Fibroblast of skin of right quadriceps (primary cell): Measurements from ENCODE around the gene CTDSPL.

Experiments
- DNase-seq: peaks from one replicate; pipeline ENCODE4 v3.0.0-alpha.2; 2013

The CTDSPL gene

DNA sequence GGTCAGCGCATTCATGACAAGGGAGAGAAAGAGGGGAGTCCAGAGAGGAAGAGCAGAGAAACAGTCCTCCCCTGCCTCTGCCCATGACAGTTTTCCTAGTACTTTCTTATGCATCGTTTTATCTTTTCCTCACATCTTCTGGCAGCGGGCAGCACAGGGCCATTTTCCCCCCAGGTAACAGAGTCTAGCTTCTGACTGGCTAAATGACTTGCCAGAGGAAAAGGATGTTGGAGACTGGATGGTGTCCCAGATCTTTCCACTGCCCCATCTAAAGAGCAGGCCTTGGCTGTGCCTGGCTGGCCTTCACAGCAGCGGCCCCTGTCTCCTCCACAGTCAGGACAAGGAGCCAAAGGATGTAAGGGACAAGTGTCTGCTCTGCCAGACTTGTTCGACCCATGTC is 59.3 kb downstream of the CTDSPL start:
- DNase-seq, result no peak

DNA sequence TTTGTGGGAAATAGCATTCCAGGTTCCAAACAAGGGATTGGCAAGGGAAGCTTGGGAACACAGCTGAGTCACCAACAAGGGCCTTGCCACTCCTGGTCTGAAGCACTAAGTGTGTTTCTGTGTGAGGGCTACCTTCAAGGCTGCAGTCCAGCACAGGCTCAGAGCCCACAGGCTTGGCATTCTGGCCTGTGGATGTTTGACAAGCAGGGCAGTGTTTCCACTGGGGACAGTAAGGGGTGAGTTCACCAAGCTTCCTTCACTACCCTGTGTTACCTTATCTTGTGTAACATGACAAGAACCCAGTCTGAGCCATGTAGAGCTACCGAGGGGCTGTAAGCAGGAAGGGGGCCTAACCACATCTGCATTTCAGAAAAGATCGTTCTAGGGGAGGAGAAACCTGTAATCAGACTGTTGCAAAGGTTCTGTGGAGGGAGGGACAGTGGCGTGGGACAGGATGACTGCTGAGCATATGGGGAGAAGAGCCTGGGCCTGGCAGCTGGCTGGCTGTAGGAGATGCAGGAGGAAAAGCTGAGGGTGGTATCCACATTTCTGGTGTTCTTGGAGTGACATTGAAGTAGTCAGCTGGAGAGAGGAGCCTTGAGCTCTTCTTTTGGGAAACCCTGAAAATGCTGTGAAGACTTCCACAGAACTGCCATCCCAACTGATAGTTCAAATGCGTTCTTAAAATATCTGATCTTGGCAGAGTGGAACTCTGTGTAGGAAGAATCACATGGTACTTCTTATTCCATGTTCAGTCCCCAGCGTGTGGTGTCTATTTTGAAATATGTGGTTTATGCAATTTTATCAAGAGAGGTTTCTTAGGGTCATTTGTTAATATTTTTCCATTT is 61.3 kb downstream of the CTDSPL start:
- peak; percentile 49 for DNase-seq

DNA sequence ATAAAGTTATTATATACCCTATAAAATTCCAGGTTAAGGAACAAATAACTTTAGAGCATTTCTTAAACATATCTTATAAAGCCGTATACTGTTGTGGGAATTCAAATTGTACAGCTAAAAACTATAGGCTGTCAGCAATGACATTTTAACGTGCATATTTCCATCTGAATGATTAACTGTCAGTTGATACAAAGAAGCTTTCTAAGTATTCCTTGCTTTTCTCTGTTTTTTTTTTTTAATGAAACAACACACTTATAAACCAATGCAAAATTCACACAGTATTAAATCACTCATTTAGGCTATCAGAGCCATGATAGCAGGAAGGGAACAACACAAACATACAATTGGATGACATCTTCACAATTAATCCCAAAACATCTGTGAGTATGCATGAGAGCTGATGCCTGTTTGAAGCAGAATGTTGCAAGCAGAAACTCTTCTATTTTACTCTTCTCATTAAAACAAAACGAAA is 61.9 kb downstream of the CTDSPL start:
- no peak for DNase-seq

DNA sequence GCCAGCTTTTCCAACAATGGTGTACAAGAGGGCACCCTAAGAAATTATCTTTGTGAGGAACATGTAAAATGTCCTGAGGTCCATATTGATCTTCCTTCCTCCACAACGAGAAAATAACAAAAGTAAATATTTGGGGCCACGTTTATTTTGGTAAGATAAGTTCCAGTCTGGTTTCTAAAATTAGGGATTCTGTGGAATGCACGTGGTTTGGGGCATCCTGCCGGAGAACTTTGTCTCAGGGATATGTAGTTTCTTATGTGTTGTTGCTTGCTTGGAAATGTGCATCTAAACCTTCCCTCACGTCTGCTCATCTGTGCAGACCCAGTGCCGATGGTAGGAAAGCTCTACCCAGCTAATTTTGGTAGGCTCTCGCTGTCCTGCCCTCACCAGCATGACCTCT is 62.8 kb downstream of the CTDSPL start:
- no peak for DNase-seq

DNA sequence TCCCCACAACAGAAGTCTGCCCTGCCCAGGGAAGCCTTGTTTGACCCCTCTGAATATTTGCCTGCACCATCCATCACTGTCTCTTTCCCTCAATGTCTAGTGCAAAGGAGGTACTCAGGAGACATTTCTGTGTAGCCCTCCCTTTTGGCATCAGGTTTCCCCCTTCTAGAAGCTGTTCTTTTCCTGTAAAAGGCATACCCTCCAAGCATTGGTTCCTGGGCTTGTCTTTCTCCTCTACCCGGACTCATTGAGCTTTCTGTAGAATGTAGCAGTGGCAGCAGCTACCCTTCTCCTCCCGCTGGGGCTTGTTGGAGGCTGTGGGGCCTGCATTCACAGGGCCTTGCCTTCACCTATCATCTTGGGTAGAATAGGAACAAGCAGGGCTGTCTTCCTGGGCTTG is 63.5 kb downstream of the CTDSPL start:
- DNase-seq, result no peak

- DNase-seq, result no peak
Observed at GRCh38 chr3:37926611-37927010, 64.9 kb downstream of the CTDSPL start.

DNA sequence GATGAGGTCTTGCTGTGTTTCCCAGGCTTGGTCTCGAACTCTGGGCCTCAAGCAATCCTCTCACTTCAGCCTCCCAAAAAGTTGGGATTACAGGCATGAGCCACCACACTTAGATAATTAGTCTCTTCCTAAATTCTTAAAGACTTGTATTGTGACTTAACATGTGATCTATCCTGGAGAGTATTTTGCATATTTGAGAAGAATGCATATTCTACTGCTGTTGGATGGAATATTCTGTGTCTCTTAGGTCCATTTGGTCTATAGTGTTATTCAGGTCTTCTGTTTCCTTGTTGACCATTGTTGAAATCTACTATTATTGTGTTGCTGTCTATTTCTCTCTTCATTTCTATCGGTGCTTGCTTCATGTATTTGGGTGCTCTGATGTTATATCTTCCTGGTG is 68.8 kb downstream of the CTDSPL start:
- DNase-seq, result no peak

- DNase-seq, result no peak
Observed at GRCh38 chr3:37932505-37932904, 70.8 kb downstream of the CTDSPL start.

DNA sequence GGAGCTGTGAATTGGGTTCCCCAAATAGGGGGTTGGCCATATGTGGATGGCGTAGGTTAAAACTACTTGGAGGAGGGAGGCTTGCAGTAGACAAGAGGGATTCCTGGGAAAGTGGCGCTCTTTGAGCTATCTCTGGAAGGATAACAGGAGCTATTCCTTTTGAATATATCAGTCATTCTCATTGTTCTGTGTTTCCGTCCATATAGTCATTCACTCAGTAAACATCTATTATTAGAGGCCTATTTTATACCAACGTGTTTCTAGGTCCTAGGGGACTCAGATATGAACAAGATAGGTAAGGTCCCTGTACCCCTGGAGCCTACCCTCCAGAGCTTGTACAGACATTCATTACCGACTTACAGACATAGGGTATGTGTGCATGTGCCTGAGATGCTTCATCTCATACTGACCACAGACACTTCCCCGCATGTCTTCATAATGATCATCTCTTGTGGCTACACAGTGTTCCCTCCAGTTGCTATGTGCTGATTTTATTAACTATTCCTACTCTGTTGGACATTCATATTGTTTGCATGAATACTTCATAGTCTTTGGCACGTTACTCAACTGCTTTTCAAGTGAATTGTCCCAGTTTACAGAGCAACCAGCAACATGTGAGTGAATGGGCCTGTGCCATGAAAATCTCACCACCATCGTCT is 73.1 kb downstream of the CTDSPL start:
- no peak for DNase-seq

- DNase-seq, result no peak
Observed at GRCh38 chr3:37935290-37935668, 73.6 kb downstream of the CTDSPL start.

DNA sequence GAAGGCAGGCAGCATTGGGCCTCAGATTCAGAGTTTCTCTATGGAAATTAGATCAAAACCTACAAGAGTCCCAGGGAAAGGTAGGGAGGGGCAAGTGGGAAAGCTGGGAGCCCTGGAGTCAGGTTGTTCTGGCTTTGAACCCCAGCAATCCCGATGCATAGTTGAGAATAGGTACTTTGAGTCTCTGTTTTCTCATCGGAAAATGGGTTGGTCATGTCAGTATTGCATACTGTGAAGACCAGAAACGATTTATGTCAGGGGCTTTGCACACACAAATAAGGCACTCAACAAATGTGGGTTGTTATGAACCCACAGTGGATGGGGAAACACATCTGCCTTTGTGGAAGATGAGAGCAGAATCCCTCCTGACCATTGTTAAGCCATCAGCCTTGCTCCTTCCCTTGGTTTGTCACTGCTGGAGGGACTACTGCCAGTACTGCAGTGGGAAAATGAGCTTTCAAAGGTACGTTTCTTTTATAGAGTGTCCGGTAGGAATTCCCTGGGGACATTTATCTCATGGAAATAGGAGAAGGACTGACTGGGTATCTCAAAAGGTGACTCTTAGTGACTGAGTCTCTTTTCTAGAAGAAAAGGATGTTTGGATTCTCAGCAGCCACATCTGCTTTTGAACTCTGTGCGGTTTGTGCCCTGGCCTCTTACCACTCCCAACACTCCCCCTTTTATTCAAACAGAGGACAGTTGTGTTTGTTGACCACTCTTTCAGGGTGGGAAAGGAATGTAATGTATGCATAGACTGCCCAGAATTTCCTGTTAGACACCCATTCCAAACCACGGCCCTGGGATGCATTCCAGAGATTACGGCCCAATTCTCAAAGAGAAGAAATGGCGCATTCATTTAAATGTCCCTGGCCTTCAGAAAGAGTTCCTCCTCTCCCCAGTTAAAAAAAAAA is 74.3 kb downstream of the CTDSPL start:
- DNase-seq, result peak; percentile 96

- no peak for DNase-seq
Observed at GRCh38 chr3:37937156-37937555, 75.5 kb downstream of the CTDSPL start.

DNA sequence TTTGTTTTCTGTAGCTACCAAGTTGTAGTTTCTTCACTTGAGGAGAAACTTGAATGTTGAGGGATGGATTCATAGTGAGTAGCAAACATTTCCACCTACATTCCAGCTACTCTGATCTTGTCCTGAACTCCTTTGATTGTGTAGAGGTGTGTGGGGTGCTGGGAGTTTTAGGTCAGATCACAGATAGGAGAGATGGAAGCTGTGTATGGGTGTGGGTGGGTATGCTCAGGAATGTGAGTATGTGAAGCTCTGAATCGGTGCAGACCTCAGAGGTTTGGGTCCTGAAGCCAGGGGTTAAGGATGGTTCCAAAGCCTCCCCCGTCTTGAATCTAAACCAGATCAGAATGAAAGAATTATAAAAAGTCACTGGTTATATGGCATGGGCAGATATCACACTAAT is 76.3 kb downstream of the CTDSPL start:
- no peak for DNase-seq

- no peak for DNase-seq
Observed at GRCh38 chr3:37940242-37940908, 78.7 kb downstream of the CTDSPL start.

- no peak for DNase-seq
Observed at GRCh38 chr3:37941608-37942508, 80.2 kb downstream of the CTDSPL start.

DNA sequence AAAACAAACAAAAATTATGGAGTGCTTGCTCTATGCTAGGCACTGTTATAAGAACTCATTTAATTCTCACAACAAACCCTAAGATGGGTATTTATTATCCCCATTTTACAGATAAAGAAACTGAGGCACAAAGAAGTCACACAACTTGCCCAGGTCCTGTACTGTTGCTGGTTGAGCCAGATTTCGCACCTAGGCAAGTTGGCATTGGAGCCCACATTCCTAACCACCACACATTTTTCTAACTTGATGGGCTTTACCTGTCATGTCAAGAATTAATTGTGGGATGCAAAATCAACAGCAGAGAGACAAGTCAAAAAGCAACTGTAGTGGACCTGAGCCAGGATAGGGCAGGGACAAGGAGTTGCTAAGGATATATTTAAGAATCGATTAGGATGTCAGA is 81.0 kb downstream of the CTDSPL start:
- no peak for DNase-seq

GRCh38 chr3:37943126-37943525 is 81.4 kb downstream of the CTDSPL start:
- DNase-seq, result no peak

GRCh38 chr3:37943631-37944314 is 82.1 kb downstream of the CTDSPL start:
- DNase-seq, result no peak

- no peak for DNase-seq
Observed at GRCh38 chr3:37944391-37944842, 82.7 kb downstream of the CTDSPL start.

- DNase-seq, result no peak
Observed at GRCh38 chr3:37945156-37945806, 83.6 kb downstream of the CTDSPL start.
